Activated CD4-positive, CD25-positive, alpha-beta regulatory T cell treated with anti-CD3 and anti-CD28 coated beads, Interleukin-2, amount 50 U/mL, for 24 hours (primary cell): Measurements from ENCODE around the gene EXOC2.

Experiments
- ATAC-seq, 2 donors: fragments of 150-1000 bp; cut with Tn5 transposase; one replicate each; pipeline ENCODE4 v1.10.0; 2021; ENCODE audit warnings: mild to moderate bottlenecking in 1 of 2, moderate library complexity in 1 of 2

The EXOC2 gene

DNA sequence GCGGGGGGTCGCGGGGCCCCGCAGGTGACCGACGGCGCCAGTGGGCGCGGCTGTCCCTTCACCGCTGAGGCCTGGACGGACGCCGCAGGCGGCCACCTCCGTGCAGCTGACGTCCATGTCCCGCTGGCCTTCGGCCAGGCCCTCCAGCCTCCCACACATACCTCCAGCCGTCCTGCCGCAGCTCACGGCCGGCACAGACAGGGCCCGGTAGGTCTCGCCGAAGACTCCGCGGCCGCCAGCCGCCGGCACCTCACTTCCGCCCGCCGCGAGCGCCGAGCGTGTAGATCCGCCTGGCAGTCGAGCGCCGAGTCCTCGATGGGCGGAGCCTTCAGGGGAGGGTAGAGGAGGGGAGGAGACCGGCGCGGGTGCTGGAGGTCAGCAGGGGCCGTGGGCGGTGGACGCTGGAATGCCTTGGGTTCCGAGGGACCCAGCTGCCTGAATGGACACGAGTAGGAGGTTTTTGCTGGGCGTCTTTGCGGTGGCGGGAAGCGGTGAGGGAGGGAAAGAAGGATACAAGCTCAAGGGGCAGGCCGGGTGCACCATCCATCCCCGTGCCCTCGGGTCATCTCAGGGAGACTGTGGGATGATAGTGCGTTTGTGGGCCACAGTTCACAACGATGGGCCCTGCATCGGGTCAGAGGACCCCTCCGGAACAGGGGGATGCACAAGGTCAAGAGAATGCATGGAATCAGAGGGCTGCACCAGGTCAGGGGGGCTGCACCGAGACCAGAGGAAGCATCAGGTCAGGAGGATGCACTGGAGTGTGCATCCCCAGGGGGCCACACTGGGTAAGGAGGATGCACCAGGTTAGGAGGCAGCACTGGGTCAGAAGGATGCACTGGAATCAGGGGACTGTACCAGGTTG lies at the start of gene EXOC2:
Gene EXOC2, minus strand, starts transcription at position 282 of the 865 bp plus-strand sequence. CDS start 55,321 bp downstream, outside the sequence.
- ATAC-seq: peak; percentile 84 to 90

- ATAC-seq: peak; percentile 41 to 48
Observed at GRCh38 chr6:741410-742339, 48.7 kb upstream of the EXOC2 start.

- ATAC-seq: no peak
Observed at GRCh38 chr6:736657-737446, 43.9 kb upstream of the EXOC2 start.

DNA sequence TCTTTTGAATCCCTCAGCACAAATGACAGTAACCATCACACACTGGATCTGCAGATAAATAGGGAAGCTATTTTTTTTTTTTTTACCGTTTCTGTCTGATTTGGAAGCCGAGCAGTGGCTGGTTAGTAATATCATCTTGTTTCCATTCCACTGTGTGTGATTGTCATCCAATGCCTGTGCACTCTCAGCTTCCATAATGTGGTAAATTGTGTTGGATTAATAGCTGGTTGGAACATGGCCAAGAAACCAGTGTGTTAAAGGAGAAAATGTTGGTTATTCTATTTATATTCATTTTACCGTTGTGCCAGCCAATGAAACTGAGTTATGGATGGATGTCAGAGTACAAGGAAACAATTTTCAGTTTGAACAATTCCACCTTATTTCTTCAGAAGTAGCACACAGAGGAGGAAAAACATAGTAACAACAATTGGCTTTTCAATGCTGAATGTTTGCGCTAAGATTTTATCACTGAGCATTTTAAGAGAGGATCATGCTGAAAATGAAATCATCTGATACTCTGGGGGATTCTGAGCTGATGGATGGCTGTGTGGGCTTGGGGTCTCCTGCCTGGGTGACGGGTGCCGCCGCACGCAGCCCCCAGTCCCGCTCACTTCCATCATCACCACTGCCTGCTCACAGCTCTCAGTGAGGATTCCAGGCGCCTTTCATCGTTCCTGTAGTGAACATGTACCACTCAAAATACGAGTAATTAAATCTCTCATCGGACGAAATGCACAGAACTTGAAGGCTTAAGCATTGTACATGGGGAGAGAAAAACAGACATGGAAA lies 40.7 kb upstream of the EXOC2 start:
- ATAC-seq: no peak

GRCh38 chr6:731924-732323 lies 39.0 kb upstream of the EXOC2 start:
- no peak for ATAC-seq

DNA sequence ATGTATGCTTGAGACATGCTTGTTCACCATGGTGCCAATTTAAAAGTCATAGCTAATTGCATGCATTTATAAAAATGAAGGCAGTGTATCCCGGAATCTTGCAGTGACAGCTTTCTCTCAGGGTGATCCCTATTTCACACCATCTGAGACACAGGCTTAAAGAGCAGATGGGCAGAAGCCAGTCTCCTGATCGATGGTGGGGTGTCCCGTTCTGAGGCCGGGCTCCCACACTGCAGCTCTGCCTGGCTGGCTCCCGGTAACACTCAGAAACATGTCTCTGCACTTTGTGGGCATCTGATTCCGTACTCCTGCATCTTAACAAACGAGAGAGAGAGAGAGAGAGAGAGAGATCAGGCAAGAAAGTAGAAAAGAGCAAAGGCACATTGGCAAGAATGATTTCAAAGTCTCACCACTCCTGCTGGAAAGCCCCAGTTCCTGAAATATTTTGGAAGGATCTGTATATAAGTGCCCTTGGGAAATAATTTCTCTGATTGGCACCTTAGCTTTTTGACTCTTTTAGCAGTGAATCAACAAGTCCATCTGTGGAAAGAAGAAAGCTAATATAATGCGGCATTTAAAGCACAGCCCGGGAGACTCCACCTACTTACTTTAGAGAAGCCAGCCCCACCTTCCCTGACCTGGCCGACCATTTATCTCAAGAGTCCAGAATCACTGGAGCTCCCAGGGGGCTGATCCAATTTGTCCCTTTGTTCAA lies 36.8 kb upstream of the EXOC2 start:
- ATAC-seq: no peak

DNA sequence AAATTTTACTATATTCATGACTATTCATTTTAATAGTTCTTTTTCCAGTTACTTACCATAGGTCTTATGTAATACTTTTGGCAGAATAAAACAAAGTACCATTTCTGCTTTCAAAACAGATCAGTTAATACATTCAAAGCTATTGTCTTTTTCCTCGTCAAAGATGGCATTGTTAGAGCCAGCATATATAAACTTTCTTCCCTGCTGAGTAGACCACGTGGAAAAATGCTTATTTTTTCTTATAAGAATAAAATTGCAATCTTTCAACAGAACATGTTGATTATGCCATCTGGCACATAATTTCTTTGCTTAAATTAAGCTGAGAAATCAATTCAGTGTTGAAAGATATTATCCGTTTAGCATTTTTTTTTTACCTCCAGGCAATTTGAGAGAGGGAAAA lies 34.9 kb upstream of the EXOC2 start:
- ATAC-seq: no peak

DNA sequence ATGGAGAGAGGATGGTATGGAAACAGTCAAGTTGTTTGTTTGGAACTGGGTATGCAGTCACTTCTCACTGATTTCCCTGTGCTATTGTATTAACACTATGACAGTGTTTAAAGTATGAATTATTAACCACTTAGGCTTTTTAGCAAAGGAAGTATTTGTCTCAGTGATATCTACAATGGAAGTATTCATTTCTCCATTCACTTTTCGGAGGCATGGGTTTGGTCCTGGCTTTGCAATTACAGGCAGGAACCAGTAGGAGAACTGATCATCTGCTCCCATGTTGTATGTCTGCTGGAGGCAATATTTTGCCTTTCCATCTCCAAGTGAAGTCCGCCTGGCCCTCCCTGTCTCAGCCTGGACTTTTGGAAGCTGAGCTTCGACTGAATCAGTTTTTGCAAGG lies 30.6 kb upstream of the EXOC2 start:
- ATAC-seq: no peak

DNA sequence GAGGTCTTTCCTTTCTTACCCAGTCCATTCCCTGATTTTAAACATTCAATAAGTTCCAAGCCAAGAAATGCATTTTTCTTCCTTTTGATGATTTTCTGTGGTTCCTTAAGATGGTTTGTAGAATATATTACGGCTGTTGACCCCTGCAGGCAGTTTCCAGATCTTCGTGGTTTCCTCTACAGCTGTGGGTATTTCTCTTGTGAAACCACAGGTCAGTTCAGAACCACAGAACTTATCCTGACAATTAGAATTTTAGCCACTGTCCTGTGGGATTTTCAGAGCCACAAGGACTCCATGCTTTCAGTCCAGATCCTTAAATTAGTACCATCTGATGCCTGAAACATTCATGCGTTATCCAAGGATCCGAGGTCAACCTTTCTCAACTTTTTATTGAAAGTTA lies 29.7 kb upstream of the EXOC2 start:
- ATAC-seq: no peak

GRCh38 chr6:722077-722524 lies 29.2 kb upstream of the EXOC2 start:
- ATAC-seq: peak; percentile 51 to 74

DNA sequence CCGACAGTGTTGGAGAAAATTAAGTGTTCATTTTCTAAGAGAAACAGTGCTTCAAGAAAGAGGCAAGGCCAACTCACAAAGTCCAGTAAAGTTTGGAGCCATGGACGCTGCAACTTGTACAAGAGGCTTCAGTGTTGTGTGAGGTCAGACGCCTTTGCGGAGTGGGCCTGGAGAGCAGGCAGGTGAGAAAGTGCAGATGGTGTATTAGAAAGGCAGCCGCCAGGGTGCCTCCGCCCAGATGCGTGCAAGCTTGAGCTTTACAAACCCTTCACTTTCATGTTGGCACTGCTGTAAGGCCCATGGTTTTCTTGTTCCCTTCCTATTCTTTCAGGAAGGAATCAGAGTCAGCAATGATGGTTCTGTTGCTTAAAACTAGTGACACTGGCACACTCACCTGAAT lies 25.4 kb upstream of the EXOC2 start:
- ATAC-seq: no peak

DNA sequence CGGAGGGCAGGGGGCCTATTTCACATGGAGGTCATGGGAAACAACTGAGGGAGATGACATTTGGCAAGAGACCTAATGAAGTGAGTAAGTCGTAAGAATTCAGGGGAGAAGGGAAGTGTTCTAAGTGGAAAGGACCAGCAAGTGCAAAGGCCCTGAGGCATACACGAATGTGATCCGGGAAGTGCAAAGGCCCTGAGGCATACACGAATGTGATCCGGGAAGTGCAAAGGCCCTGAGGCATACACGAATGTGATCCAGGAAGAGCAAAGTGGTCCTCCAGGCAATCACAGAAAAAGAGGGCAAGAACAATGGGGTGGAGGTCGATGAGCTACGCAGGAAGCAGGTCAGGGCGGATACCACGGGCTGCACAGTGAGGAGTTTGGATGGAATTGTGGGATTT lies 24.2 kb upstream of the EXOC2 start:
- no peak for ATAC-seq

GRCh38 chr6:715709-716491 lies 23.0 kb upstream of the EXOC2 start:
- ATAC-seq: no peak

DNA sequence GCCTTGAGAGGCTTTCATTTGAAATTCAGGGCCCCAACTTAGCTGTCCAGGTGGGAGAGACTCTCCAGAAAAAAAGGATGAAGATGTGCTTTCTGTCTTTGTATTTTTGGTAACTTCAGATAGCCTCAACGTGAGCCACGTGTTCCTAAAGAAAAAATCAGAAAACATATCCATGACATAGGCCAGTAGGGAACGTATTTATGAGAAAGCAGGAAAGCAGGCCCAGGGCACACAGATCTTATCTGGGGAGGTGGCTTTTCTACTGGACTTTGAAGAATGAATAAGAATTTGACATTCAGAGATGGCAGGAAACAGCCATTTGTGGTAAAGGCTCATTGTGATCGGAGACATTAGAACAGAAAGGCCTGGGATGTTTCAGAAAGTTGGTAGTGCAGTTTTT lies 21.2 kb upstream of the EXOC2 start:
- no peak for ATAC-seq

GRCh38 chr6:713351-713750 lies 20.4 kb upstream of the EXOC2 start:
- ATAC-seq: no peak

DNA sequence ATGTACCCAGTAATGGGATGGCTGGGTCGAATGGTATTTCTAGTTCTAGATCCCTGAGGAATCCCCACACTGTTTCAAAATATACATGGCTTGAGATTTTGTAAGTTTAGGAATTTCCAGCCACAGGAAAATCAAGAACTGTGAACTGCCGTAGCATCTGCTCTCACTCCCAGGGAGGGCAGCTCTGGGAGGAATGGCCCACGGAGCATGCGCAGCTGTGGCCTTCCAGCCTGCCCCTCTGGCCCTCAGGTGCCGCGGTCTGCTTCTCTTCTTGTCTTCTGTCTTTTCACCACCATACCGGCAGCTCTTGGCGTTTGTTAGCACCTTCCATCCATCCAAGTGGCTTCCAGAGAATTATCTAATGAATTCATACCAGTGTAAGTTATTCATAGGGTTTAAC lies 19.9 kb upstream of the EXOC2 start:
- ATAC-seq: no peak

GRCh38 chr6:711925-712324 lies 19.0 kb upstream of the EXOC2 start:
- no peak for ATAC-seq

DNA sequence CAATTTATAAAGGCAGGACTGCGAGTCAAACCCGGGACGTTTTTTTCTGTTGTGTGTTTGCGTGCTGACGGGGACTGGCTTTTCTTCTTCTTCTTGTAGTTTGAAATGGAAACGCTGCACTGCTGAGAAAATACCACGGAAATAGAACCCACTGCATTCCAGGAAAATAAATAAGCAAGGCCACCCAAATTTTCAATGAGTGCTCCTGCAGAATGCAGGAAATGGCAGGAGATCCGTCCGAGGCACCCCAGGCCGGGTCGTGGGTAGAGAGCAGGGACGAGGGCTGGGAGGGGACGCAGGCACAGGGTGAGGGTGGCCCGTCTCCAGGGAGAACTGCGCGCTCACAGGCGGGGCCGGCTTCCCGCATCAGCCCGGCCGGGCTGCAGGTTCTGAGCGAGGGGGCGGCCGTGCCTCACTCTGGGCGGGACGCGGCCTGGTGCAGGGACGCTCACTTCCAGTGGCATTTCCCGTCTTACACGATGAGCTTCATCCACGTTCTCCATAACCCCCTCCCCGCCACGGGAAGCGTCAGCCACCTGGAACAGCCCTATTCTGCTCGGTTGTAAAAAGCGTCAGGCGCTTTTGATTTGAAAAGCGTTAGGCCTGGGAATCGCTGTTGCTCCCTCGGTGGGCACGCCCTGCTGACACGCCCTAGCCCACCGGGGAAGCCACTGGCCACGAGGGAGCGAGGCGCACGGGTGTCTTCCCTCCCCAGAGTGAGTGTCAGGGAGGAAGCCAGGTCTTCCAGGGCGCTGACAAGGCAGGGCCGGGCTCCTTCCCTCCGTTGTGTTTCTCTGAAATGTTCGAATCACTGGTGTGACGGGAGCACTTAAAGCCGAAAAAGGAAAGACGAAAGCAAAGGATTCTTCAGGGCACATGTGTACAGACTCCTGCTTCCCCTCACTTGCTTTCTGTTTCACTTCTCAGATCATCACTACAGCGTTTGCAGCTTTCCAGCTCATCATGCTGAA lies 17.9 kb upstream of the EXOC2 start:
- peak; percentile 90 to 91 for ATAC-seq

DNA sequence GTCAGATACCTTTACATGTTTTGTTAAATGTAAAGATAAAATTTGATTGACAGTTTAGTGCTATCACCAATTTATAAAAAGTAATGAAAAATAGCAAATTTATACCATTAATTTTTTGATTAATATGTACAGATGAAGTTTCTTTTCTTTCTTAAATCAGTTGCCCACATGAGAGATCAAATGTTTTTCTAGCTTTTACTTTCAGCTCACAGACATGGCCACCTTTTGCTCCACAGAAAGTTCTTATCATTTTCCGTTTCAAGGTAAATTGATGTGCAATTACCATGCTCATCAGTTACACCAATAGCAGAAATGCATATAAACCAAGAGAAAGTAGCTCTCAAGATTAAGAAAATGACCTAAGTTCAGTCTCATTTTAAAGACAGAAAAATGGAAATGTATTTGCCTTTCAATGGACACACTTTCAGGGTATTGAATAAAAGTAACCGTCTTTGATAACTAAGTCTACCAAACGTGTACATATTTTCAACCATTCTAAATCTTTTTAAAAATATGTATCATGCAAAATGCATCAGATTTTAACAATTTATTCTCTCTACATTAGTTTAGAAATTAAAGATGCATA lies 16.6 kb upstream of the EXOC2 start:
- no peak for ATAC-seq
